B cell (primary cell): ENCODE data around the gene KRT82. TPM values are rescaled to one million over a fixed set of nuclear protein-coding genes. Genes with fewer than 3 reads are reported as not detected.

ENCODE experiments used
- ATAC-seq: fragments of 200-7000 bp; cut with Tn5 transposase; one replicate; pipeline ENCODE4 v1.10.0; 2021; ENCODE audit warnings: low read depth, mild to moderate bottlenecking, moderate number of reproducible peaks, moderate library complexity
- CTCF ChIA-PET: fragments of 350-600 bp; sonication (Branson Sonifier 250); formaldehyde crosslinking; loops from one replicate; lab custom pipeline; 2021; ENCODE audit warnings: antibody characterized with exemption, inconsistent platforms; lab: Charles Lee
- POLR2A ChIA-PET: fragments of 350-600 bp; sonication (Branson Sonifier 250); formaldehyde crosslinking; loops from one replicate; lab custom pipeline; 2021; ENCODE audit warnings: antibody characterized with exemption; lab: Charles Lee
- DNase-seq: peaks from one replicate; pipeline ENCODE4 v3.0.0; 2013
- H2AFZ ChIP-seq: 2 replicates; pipeline ENCODE4 v1.6.1; 2012; ENCODE audit warnings: mild to moderate bottlenecking, low read depth, low read length; ENCODE audit not compliant: insufficient read depth, poor library complexity, severe bottlenecking
- H3K27ac ChIP-seq, 2 donors: 1 replicate in 1 of 2; 2 replicates in 1 of 2; pipeline ENCODE4 v1.5.1; 2012 to 2013; ENCODE audit warnings: low read length in 2 of 2, mild to moderate bottlenecking in 2 of 2, moderate library complexity in 1 of 2
- H3K27me3 ChIP-seq, 4 experiments: fragments of 200-600 bp in 1 of 4; sonication (generic) in 1 of 4; replicated peaks in 1 of 4; 1 replicate in 2 of 4; 2 replicates in 2 of 4; pipeline versions ENCODE4 v1.6.1 to v1.7.0; 2013 to 2016; ENCODE audit warnings: low read length in 3 of 4, mild to moderate bottlenecking in 2 of 4, mixed read lengths in 1 of 4, moderate library complexity in 1 of 4; ENCODE audit not compliant: insufficient read depth in 4 of 4, control insufficient read depth in 3 of 4; ENCODE audit errors: control extremely low read depth in 1 of 4
- H3K36me3 ChIP-seq, 2 experiments: replicated peaks in 1 of 2; 1 replicate in 1 of 2; 2 replicates in 1 of 2; pipeline versions ENCODE4 v1.6.1 to v1.7.1; 2013; ENCODE audit warnings: low read length in 1 of 2; ENCODE audit not compliant: insufficient read depth in 2 of 2, control insufficient read depth in 1 of 2; ENCODE audit errors: control extremely low read depth in 1 of 2, extremely low read depth in 1 of 2
- H3K4me1 ChIP-seq, 2 donors: fragments of 200-600 bp in 1 of 2; sonication (generic) in 1 of 2; 1 replicate in 1 of 2; 2 replicates in 1 of 2; pipeline versions ENCODE4 v1.5.1 to v1.6.1; 2013 to 2017; ENCODE audit warnings: low read length in 2 of 2; ENCODE audit not compliant: control insufficient read depth in 2 of 2, insufficient read depth in 2 of 2
- H3K4me2 ChIP-seq: replicated peaks from 2 replicates; pipeline ENCODE3; 2012; ENCODE audit warnings: mild to moderate bottlenecking, low read depth, low read length; ENCODE audit not compliant: poor library complexity, severe bottlenecking
- H3K4me3 ChIP-seq, 5 experiments: fragments of 200-600 bp in 1 of 5; sonication (generic) in 1 of 5; 1 replicate in 3 of 5; 2 replicates in 2 of 5; pipeline versions ENCODE4 v1.5.1 to v1.7.0; 2011 to 2016; ENCODE audit warnings: low read length in 4 of 5, mild to moderate bottlenecking in 4 of 5, low read depth in 2 of 5, control low read depth in 1 of 5, moderate library complexity in 1 of 5; ENCODE audit not compliant: insufficient read depth in 1 of 5; ENCODE audit errors: control extremely low read depth in 1 of 5, extremely low read depth in 1 of 5
- H3K79me2 ChIP-seq: fragments of 200-600 bp; sonication (generic); one replicate; pipeline ENCODE4 v1.6.0; 2016; ENCODE audit warnings: low read length; ENCODE audit not compliant: control insufficient read depth, insufficient read depth
- H3K9ac ChIP-seq: fragments of 200-600 bp; sonication (generic); 2 replicates; pipeline ENCODE4 v1.6.1; 2017; ENCODE audit warnings: mild to moderate bottlenecking, low read length, moderate library complexity
- H3K9me3 ChIP-seq, 3 donors: one replicate each; pipeline versions ENCODE4 v1.6.1 to v1.7.1; 2013; ENCODE audit warnings: low read length in 2 of 3; ENCODE audit not compliant: control insufficient read depth in 2 of 3, insufficient read depth in 1 of 3; ENCODE audit errors: control extremely low read depth in 1 of 3
- H4K20me1 ChIP-seq: 2 replicates; pipeline ENCODE4 v1.6.0; 2012; ENCODE audit warnings: mild to moderate bottlenecking, low read length; ENCODE audit not compliant: insufficient read depth, control insufficient read depth, poor library complexity, severe bottlenecking
- H3K27ac Mint-ChIP-seq: one replicate; pipeline ENCODE4 v1.8.0; 2021; ENCODE audit warnings: mixed read lengths
- H3K27me3 Mint-ChIP-seq: one replicate; pipeline ENCODE4 v1.8.0; 2021; ENCODE audit warnings: mixed read lengths
- H3K4me1 Mint-ChIP-seq: one replicate; pipeline ENCODE4 v1.8.0; 2021; ENCODE audit warnings: mixed read lengths
- H3K4me3 Mint-ChIP-seq: one replicate; pipeline ENCODE4 v1.8.0; 2021; ENCODE audit warnings: mixed read lengths
- H3K9me3 Mint-ChIP-seq: one replicate; pipeline ENCODE4 v1.8.0; 2022; ENCODE audit warnings: mixed read lengths; ENCODE audit not compliant: insufficient read depth
- EZH2 ChIP-seq: IDR thresholded peaks from 2 replicates; pipeline ENCODE4 v1.6.1; 2012; ENCODE audit warnings: borderline replicate concordance, low read depth, mild to moderate bottlenecking, moderate library complexity, low read length; ENCODE audit not compliant: insufficient read depth, poor library complexity, severe bottlenecking
- whole genome bisulfite sequencing: methylation state at CpG from one replicate; pipeline ENCODE4 v1.1.5; 2013; ENCODE audit warnings: missing lambda C conversion rate; ENCODE audit not compliant: insufficient coverage; 5-methylcytosine and 5-hydroxymethylcytosine counted together
- intact Hi-C: fragments of 100-400 bp; cut with micrococcal nuclease; formaldehyde crosslinking; loops from one replicate; pipeline ENCODE4 v1.10.0; 2022
- polyA plus RNA-seq: library from polyadenylated mRNA; depleted of rRNA; stranded (reverse); fragments of >200 nt; gene quantifications from 2 replicates; pipeline ENCODE4 v1.2.3, GENCODE V29; 2012
- total RNA-seq, 2 donors: library from RNA; stranded (reverse); fragments of 120-200 nt in 1 of 2; gene quantifications; 1 replicate in 1 of 2; 2 replicates in 1 of 2; pipeline versions ENCODE4 v1.2.3 to v1.2.4, GENCODE V29; 2013 to 2022
- TF ChIP-seq, protein P1 (sequence below): fragments of 200-600 bp; IDR thresholded peaks from one replicate; pipeline ENCODE4 v1.8.0; 2022; ENCODE audit warnings: antibody characterized with exemption, mild to moderate bottlenecking

The KRT82 gene
- total and polyA plus RNA-seq, 2 donors (not counting 1 experiment from before 2014, with no cell fraction given) = not detected

DNA sequence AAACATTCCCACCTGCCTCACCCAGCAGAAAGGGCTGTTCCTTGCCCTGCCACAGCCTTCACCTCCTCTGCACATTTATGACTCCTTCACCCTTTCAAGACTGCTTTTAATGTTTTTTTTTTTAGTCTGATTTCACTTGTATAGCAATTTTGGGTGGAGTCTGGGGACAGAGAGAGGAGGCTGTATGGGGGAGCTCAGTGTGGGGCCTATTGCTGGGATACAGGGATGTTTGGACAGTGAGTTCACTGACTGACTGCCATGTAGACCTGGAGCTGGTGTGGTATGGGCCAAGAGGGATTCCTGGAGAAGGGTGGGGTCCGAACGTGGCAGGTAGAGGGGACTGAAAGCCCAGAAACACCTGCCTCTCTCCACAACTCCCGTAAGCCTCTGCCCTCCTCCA lies 36.9 kb downstream of the KRT82 start:
- no CpG with 5 or more reads among the region's 3 CpGs for WGBS
- POLR2A ChIA-PET = no interaction called here
- H3K36me3 ChIP-seq = no peaks in the 10 kb centered on the region
- no peak overlapping the region for H3K27ac ChIP-seq
- DNase-seq (no peak), ATAC-seq (no peak)
- H3K27me3 Mint-ChIP-seq = peaks cover 24% of the 10 kb centered on the region
- CTCF ChIA-PET = interaction anchor here (0.6 to 1.3 kb wide), 3 partner anchors 8 to 97 kb away, joined by 3 read pairs; no protein-coding TSS in a partner anchor
- no peaks in the 10 kb centered on the region for H3K79me2 ChIP-seq
- no peak overlapping the region for H3K9ac ChIP-seq
- no peaks in the 10 kb centered on the region for H3K9me3 ChIP-seq
- intact Hi-C loops = no loop called here
- no peak overlapping the region for H3K4me3 ChIP-seq
- no peaks in the 10 kb centered on the region for H4K20me1 ChIP-seq
- no peak overlapping the region for H3K27ac Mint-ChIP-seq
- peaks cover 1% of the 10 kb centered on the region for H3K4me1 Mint-ChIP-seq
- H2AFZ ChIP-seq = no peak overlapping the region
- H3K4me3 Mint-ChIP-seq = no peak overlapping the region
- no peaks in the 10 kb centered on the region for H3K4me1 ChIP-seq
- TF ChIP-seq, protein P1, sequence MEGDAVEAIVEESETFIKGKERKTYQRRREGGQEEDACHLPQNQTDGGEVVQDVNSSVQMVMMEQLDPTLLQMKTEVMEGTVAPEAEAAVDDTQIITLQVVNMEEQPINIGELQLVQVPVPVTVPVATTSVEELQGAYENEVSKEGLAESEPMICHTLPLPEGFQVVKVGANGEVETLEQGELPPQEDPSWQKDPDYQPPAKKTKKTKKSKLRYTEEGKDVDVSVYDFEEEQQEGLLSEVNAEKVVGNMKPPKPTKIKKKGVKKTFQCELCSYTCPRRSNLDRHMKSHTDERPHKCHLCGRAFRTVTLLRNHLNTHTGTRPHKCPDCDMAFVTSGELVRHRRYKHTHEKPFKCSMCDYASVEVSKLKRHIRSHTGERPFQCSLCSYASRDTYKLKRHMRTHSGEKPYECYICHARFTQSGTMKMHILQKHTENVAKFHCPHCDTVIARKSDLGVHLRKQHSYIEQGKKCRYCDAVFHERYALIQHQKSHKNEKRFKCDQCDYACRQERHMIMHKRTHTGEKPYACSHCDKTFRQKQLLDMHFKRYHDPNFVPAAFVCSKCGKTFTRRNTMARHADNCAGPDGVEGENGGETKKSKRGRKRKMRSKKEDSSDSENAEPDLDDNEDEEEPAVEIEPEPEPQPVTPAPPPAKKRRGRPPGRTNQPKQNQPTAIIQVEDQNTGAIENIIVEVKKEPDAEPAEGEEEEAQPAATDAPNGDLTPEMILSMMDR = no peak
- no peak for TF ChIP-seq EZH2
- H3K4me2 ChIP-seq = no peak overlapping the region
- H3K9me3 Mint-ChIP-seq = peaks cover 3% of the 10 kb centered on the region
- peaks cover 0 to 17% (median 3%) of the 10 kb centered on the region in 4 experiments for H3K27me3 ChIP-seq

DNA sequence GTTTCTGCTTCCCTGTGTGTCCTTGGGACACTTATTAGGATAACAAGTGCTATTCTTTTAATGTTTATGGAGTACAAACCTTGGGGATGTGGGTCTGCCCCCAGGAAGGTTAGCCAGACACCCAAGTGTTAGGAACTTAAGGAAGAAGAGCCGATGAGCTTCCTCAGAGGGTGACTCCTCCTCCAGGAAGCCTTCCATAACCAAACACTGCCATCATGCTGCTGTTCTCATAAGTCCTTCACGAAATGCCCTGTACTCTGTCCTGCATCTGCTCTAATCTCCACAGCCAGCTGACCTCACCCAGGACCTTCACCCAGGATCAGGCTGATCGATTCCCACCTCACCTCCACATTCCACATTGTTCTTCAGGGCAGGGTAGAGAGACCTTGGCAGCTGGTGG lies 37.6 kb downstream of the KRT82 start:
- CTCF ChIA-PET = interaction anchor here (0.7 kb wide), 1 partner anchor 11 kb away, joined by 3 read pairs; no protein-coding TSS in a partner anchor
- DNase-seq (no peak), ATAC-seq (no peak)
- Mint-ChIP-seq H3K4me3 (no peak overlapping the region), H3K27me3 (peaks cover 24% of the 10 kb centered on the region), H3K9me3 (peaks cover 3% of the 10 kb centered on the region), H3K4me1 (peaks cover 1% of the 10 kb centered on the region), H3K27ac (no peak overlapping the region)
- Histone ChIP-seq H3K4me1 (no peaks in the 10 kb centered on the region), H3K4me2 (no peak overlapping the region), H2AFZ (no peak overlapping the region), H3K4me3 (no peak overlapping the region), H3K27me3 (peaks cover 0 to 17% (median 3%) of the 10 kb centered on the region in 4 experiments), H3K9me3 (no peaks in the 10 kb centered on the region), H3K36me3 (no peaks in the 10 kb centered on the region), H3K79me2 (no peaks in the 10 kb centered on the region), H4K20me1 (no peaks in the 10 kb centered on the region), H3K27ac (no peak overlapping the region), H3K9ac (no peak overlapping the region)
- intact Hi-C loops = no loop called here
- TF ChIP-seq, protein P1 = no peak
- POLR2A ChIA-PET = no interaction called here
- WGBS = 86% methylated on average over 1 of the region's 3 CpGs
